ENCODE results near the gene TBC1D14.
"Not testable (repeated sequence)": the region's sequence is repeated elsewhere in the genome, so short reads cannot be mapped to it uniquely, and the experiment has no call there.

Gene TBC1D14

DNA sequence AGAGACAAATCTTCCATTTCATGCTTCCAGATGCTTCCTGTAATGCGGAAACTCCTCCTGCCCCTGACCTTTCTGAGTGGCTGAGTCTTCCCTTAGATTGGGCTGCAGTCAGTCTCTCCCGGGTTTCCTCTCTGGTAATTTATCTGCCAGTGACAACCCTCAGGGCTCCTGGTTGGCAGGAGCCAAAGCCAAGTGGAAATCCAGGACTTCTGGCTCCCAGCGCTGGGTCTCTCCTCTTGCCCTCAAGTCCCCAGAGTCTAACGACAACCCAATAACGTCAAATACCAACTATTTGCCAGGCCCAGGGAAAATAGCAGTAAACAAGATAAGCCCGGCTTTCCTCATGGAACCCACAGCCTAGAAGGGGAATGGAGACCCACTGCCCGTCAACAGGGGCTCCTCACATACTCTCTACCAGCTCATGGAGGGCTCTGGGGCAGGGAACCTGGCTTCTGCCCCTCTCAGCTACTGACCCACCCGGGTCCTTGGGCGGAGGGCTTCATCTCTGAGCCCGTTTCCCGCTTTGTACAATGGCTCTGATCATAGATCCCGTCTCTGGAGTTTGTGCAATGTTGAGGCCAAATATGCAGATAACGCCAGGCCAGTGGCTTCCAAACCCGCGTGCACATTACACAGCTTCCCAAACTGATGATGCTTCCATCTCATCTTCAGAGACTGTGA lies 1.1 kb upstream of the TBC1D14 start:
- DNase-seq, result no peak

DNA sequence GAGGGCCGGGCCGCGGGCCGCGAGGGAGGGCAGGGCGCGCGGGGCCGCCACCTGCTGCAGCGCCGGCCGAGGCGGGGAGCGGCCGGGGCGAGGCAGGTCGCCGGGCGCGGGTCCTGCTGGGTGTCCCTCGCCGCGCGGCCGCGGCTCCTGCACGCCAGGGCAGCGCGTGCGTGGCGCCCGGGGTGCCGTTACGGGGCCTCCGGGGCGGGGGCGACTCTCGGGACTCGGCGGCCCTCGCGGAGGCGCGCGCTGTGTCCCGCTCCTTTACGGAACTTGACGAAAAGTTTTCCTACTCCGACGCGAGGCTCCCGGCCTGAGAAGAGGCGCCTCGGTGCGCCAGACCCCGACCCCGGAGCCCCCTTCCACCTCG lies 329 bp downstream of the TBC1D14 start:
- DNase-seq, result peak in 1 of 56 donors; percentile 36

DNA sequence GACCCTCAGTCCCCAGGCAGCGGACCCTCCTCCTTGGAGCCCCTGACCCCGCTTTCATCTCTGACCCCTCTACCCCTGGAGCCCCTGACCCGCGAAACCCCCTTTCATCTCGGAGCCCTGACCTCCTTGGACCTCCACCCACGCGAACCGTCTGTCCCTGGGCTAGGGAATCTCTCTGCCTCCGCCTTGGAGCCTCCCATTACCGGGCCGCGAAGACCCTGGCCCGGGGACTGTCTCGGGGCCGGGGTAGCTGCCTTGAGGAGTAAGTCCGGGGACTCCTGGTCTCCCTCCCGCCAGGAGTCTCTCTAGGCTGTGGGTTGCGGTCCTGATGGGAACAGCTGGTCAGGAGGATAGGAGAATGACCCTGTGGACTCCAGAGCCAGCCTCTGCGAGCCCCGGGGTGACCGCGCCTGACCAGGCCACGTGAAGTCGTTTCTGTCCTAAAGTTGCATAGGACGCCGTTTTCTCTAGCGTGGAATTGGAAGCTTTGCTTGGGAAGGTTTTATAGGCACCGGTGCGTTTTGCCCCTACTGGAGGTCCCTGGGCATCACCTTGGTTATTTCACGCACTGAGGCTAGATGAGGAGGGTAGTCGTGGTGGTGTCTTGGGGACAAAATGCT lies 824 bp downstream of the TBC1D14 start:
- DNase-seq, result no peak

DNA sequence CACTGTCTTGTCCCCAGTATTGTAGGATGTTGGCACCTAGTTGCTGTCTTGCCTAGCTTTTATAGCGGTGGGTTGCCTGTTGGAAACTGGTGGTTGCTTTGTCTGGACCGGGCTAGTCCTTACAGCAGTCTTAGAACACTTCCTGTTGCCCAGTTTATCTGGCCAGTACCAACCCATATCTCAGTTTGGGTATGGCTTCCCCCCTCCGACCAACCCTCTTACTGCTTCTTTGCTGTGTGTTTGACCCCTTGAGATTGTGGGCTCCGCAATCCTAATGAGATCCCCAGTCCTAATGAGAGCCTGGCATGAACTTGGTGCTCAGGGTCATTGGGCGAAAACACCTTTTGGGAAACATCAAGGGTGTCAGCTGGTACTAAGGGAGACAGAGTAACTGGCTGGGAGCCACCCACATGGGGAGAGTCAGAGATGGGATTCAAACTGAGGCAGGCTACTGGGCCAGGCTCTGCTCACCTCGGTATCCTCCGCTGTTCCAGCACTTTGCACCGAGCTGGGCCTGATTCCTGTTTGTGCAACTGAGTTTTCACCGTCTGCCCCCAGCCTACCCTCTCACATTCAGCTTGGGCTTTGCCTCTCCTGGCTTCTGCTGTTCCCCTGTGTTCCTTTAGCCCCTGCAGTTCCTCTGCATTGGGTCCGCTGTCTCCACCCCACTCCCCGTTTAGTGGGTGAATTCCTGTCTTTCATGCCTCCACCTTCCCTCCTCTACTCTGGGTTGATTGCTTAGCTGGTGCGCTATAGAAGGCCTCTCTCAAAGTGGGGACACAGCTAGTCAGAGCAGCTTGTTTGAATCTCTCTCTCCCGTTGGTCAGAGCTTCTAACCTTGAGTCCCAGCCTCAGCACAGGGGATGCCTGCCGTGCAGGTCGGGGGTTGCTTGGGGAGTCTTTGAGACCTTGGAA lies 1.6 kb downstream of the TBC1D14 start:
- no peak for DNase-seq

DNA sequence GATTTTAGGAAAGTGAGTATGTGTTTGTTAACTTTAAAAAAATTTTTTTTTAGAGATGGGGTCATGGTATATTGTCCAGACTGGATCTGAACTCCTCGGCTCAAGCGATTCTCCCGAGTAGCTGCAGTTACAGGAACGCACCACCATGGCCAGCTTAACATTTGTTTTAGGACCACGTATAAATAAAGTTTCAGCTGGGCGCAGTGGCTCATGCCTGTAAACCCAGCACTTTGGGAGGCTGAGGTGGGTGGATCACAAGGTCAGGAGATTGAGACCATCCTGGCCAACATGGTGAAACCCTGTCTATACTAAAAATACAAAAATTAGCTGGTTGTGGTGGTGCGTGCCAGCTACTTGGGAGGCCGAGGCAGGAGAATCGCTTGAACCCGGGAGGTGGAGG lies 2.3 kb downstream of the TBC1D14 start:
- not testable (repeated sequence) for DNase-seq

DNA sequence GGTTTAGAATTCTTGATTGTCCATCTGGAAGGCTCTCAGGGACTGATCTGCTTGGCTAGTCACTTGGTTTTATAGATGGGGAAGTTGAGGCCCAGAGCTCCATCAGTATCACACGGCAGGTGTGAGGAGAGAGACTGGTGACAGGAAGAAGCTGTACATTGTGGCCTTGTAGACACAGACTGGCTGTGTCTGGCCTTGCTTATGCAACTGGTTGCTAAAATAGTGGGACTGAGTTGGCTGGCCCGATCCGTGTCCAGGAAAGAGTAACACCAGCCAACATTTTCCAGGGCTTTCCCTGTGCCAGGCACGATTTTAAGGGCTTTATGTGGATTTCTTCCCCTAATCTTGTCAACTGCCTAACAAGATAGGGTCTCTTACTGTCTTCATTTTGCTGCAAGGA lies 2.8 kb downstream of the TBC1D14 start:
- peak in 3 of 56 donors; percentile 32 to 47 (median 33) for DNase-seq

DNA sequence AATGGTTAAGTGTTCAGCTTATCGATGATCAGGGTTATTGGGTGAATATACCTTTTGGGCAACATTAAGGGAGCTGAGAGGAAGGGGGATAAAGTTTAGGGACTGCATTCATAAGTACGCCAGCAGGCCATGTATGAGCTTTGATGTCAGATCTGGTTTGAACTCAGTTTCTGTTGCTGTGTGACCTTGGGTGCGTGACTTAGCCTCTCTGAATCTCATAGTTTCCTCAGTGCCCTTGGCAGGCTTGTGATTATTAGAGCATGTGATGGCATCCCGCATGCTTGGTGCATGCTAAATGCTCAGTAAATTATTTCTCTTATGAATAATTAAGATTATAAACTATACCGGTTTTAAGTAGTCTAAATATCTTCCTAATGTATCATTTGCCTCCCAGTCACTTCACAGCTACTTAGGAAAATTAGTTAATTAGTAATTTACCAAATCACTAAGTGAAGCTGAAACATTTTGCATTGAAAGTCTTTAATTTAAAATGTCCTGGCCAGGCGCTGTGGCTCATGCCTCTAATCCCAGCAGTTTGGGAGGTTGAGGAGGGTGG lies 3.8 kb downstream of the TBC1D14 start:
- DNase-seq, result no peak

DNA sequence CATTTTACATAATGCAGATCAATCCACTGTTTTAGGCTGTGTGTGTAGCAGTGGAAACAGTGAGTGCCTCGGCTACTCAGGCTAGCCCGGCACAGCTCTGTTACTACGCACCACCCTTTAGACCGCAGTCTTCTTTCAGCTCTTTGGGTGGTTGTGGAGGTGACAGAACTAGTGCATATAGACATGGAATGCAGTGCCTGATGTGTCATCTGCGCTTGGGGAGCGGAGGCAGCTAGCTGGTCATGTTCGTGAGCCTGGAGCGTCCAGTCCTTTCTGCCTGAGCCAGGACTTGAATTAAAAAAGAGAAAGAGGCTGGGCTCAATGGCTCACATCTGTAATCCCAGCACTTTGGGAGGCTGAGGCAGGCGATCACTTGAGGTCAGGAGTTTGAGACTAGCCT lies 4.8 kb downstream of the TBC1D14 start:
- DNase-seq, result no peak

DNA sequence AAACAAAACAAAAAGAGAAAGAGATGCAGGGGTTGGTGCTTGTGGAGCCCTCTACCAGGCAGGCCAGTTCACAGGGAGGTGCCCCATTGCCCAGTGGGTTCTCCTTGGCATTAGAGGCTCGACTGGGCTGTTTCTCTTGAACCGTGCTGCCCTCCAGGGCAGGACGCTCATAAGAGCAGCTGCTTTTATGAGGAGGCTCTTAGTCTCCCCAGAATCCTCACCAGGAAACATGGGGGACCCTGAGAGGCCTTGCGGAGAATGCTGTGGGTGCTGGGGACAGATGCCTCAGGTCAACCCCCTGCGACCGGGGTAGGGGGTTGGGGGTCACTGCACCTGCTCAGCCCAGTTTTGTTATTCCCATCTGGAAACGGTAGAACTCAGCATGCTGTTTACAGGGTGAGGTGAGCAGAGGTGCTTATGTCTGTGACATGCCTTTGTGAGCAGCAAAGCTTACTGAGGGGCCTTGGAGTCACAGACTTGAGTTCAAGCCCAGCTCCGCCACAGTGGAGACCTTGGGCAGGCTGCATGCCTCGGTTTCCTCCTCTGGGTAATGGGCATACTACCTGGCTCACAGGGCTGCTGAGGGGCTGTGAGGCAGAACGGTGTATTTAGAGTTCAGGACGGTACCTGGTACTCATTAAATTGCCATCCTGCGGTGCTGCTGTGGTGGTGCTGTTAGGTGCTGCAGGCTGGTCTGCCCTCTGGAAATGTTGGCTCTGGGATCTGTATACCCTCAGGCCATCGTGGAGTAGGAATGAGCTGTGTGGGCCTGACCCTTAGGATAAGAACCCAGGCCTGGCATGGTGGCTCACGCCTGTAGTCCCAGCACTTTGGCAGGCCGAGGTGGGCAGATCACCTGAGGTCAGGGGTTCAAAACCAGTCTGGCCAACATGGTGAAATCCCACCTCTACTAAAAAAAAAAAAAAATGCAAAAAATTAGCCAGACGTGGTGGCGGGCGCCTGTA lies 5.7 kb downstream of the TBC1D14 start:
- DNase-seq, result no peak

DNA sequence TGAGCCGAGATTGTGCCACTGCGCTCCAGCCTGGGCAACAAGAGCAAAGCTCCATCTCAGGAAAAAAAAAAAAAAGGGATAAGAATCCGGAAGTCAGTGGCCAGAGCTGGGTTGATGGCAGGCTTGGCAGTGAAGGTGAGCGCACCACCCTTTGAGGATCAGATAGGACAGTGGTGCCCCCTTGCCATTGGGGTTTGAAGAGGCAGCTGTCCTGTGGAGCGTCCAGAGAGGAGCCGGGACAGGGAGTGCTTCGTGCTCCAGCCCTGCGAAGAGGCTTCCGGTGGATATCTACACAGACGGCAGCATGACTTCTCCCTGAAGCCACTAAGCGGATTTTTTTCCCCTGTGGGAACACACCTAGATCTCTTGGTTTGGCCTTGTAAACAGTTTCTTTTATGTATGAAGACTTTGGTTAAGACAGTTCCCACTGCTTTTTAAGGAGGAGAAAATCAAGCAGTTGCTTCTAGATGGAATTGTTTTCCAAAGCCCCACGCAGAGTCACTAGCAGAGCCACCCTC lies 6.5 kb downstream of the TBC1D14 start:
- no peak for DNase-seq

DNA sequence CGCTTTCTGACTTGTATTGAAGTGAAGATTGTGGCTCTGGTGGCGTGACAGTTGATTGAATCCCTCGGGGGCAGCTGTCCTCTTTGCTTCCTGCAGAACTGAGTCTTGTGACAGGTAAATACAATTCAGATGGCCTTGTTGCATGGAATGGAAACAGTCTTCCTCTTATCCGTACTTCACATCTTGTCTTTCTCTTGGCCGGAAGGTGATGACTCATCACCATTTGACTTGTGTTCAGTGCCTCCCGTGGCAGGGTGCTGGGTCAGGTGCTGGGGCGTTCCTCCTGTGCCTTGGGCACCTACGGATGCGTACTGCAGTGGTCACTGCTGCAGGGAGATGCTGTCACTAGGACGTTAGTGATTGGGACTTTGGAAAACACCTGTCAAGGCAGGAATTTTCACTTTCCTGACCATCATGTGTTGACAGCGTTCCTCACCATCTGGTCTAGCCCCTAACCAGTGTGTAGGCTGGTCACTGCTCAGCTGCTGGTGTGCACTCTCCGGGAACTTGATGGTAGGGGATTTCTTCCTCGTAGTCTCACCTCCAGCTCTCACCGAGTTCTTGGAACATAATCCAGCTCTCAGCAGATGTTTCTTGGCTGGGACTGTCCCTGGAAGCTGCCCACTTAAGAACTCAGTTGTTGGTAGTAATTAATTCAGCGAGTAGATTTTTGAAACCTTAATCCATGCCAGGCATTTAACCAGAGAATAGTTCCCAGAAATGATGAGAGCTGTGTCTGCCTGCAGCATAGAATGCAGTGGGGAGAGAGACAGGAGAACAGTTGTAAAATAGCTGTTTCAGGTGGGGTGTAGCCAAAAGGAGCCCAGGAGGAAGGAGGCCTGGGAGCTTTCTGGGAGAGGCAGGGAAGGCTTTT lies 7.2 kb downstream of the TBC1D14 start:
- DNase-seq, result no peak

DNA sequence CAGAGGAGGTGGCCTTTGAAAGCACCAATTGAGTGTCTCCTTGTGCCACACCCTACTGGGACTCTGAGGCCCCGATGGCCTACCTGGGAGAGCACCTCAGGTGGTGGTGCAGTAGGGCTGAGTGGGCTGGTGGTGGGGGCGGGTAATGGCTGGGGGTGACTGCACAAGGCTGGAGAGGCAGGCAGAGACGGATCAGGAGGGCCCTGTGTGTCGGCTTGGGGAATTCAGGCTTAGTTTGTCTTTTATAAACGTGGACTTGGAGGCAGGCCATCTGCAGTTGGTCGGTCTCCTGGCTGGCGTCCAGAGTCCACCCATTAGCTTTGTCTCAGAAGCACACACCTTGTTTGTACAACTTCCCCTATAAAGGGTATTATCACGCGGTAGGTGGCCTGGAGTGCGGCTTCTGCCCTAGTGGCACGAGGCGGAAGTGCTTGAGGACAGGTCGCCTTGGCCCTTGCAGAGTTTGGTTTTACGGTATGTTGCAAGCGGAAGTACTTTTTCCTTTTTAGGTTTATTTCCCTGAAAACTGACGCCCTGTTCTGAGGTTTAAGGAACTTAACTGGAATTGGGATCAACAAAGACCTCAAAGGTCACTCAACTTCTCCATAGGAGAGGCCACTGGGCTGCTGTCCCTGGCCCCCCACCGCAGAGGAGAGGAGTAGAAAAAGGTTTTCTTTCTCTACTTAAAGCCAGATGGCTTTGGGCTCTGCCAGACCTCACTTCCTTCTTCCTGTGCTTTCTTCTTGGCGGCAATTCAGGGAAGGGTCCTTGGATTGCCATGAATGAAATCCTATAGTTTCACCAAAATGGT lies 8.0 kb downstream of the TBC1D14 start:
- peak in 6 of 56 donors; percentile 24 to 61 (median 36) for DNase-seq

DNA sequence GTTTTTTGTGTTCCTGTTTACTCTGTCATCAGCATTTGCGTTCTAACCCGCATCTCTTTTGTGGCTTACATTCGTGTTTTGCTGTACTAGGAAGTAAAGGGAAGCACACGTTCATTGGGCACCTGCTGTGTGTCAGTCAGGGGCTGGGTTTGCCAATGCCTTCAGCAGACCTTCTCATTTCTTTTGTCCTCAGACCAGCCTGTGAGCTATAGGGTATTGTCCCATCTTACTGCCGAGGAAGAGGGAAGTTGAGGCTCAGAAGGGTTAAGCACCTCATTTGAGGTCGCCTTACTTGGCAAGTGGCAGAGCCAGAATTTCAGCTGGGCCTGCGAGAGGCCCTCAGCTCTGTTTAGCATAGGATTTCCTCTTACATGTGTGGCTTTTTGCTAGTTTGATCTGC lies 8.7 kb downstream of the TBC1D14 start:
- DNase-seq, result no peak

DNA sequence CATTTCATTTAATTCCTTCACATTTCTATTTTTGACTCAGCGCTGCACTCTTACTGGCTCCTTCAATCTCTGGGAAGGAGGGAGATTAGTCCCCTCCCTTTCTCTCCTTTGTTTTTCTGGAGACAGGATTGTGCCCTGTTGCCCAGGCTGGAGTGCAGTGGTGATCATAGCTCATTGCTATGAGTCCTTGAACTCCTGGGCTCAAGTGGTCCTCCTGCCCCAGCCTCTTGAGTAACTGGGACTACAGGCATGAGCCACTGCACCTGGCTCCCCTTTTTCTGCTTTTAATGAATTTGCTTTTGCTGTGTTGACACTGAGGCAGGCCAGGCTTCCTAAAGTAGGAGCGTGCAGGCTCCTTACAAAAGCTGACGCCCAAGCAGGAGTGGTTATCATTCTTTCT lies 10.5 kb downstream of the TBC1D14 start:
- DNase-seq, result no peak

DNA sequence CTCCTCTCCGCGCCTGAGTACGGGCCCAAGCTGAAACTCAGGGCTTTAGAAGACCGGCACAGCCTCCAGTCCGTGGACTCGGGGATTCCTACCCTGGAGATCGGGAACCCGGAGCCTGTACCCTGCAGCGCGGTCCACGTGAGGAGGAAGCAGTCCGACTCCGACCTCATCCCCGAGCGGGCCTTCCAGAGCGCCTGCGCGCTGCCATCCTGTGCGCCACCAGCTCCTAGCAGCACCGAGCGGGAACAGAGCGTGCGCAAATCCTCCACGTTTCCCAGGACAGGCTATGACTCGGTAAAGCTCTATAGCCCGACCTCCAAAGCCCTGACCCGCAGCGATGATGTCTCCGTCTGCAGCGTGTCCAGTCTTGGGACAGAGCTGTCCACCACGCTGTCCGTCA lies 13.9 kb downstream of the TBC1D14 start:
- DNase-seq, result no peak

DNA sequence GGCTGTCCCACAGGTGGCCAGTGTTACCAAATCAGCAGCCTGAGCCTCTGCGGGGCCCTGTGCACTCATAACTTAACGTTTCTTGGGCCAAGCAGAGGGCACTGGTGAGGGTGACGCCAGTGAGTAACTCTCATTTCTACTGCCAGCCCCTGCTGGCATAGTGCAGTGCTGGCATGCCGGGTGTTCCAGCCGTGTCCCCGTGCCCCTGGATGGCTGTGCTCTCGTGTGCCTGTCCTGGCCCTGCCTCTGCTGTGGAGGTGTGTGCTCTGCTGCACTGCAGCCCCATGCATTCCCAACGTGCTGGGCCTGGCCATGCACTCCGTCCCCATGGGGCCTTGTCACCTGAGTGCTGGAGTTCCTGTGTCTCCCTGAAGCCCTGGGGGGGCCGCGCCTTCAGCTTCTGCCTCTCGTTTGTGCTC lies 14.7 kb downstream of the TBC1D14 start:
- DNase-seq, result no peak

DNA sequence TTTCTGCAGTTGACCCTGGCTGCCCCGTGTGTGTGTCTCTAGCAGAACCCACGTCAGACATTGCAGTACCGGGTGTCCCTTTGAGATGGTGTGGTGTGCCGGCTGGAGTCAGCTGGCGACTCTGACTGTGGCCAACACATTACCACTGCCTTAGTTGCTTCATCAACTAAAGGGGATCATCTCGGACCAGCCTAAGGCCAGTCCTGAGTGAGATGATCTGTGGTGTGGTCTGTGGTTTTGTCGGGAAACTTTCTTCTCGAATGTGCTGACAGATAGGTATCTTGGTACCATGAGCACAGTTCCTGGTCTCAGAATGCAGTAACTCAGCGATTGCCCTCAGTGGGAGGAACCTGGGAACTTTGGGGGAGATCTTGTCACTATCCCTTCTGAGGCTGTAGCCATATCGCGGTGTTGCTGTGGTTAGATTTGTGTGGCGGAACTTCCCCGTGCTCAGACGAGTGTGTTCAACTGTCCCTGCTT lies 15.8 kb downstream of the TBC1D14 start:
- peak in 1 of 56 donors; percentile 55 for DNase-seq

DNA sequence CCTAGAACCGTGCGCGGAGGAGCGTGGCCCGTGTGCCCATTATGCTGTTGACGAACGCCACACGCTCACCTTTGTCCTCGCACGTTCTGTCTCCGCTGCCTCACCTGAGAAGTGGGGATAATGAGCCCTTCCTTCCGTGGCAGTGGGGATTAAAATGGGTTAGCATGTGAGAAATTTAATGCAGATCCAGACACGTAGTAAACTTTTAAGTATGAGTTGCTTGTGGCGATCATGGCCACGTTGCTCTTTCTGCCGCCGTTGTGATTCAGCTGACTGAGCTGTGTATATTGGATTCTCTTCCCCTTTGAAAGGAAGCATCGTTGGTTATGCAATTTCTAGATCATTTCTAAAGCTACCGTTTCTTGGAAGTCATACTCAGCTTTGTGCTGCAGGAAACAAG lies 16.5 kb downstream of the TBC1D14 start:
- DNase-seq, result no peak
